GM12878 (cell line): ENCODE measurements around the gene ACYP2.

ENCODE experiments used
- CTCF ChIP-seq, 3 experiments: IDR thresholded peaks in 2 of 3; conservative IDR thresholded peaks in 1 of 3; 2 replicates each; pipeline ENCODE4 v1.5.1; 2011; ENCODE audit warnings: low read depth in 3 of 3, low read length in 3 of 3, mild to moderate bottlenecking in 3 of 3, control low read depth in 2 of 3, moderate library complexity in 2 of 3, inconsistent platforms in 1 of 3, mixed read lengths in 1 of 3; ENCODE audit not compliant: control insufficient read depth in 2 of 3, insufficient read depth in 1 of 3; ENCODE audit errors: extremely low read depth in 1 of 3
- RAD21 ChIP-seq: IDR thresholded peaks from 2 replicates; pipeline ENCODE4 v1.6.1; 2011; ENCODE audit warnings: mild to moderate bottlenecking, low read depth, low read length, moderate library complexity; ENCODE audit not compliant: insufficient read depth
- RFX5 ChIP-seq: IDR thresholded peaks from 2 replicates; pipeline ENCODE4 v1.6.1; 2011; ENCODE audit warnings: low read depth, low read length, improper control_type of control experiment
- TBL1XR1 ChIP-seq: IDR thresholded peaks from 2 replicates; pipeline ENCODE4 v1.6.1; 2012; ENCODE audit warnings: low read depth, low read length, improper control_type of control experiment
- ZNF24 ChIP-seq: fragments of 450-650 bp; IDR thresholded peaks from 2 replicates; pipeline ENCODE4 v1.6.1; 2017; ENCODE audit warnings: antibody characterized with exemption, mild to moderate bottlenecking
- TF ChIP-seq, protein P1 (sequence below): fragments of 450-650 bp; IDR thresholded peaks from 2 replicates; pipeline ENCODE4 v1.6.1; 2017; ENCODE audit warnings: antibody characterized with exemption, mild to moderate bottlenecking, moderate library complexity

DNA sequence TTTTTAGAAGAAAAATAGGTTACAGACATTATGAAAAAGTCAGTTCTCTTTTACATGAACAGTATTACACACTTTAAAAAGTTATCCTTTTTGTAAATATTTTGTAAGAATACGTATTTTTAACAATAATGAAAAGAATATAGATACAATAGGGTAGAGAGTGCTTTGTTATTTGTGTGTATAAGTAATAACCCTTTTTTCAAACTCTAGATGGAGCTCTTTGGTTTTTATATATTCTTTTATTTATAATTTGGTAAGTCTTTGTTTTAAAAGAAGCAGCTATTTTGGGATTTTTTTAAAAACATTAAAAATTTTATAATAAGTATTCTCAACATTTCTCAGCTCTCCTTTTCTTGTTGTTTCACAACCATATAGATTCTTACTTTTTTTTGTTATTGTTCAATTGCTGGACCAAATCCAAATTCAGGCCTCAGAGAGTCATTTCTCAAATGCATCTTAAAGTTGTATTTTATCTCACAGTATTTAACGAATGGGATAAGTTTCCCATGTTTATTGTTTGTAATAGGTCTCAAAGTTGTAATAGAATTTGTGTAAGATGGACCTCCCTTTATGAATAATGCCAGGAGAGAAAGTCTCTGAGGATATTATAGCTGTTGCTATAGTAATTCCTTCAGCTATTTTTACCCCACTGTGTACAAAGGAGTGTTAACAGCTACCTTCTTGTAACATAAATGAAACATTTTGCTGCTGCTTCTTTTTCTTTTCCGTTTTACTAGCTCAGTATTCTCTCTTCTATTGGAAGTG, 46.4 kb downstream of the ACYP2 start:
- TF ChIP-seq CTCF (IDR thresholded peaks at IDR 0.05 in 2 of 3, conservative IDR thresholded peaks at IDR 0.05 in 1 of 3; ENCODE audit: control insufficient read depth in 2 of 3, extremely low read depth in 1 of 3, insufficient read depth in 1 of 3, low read depth in 3 of 3, low read length in 3 of 3): no peak
- TF ChIP-seq, protein P1, sequence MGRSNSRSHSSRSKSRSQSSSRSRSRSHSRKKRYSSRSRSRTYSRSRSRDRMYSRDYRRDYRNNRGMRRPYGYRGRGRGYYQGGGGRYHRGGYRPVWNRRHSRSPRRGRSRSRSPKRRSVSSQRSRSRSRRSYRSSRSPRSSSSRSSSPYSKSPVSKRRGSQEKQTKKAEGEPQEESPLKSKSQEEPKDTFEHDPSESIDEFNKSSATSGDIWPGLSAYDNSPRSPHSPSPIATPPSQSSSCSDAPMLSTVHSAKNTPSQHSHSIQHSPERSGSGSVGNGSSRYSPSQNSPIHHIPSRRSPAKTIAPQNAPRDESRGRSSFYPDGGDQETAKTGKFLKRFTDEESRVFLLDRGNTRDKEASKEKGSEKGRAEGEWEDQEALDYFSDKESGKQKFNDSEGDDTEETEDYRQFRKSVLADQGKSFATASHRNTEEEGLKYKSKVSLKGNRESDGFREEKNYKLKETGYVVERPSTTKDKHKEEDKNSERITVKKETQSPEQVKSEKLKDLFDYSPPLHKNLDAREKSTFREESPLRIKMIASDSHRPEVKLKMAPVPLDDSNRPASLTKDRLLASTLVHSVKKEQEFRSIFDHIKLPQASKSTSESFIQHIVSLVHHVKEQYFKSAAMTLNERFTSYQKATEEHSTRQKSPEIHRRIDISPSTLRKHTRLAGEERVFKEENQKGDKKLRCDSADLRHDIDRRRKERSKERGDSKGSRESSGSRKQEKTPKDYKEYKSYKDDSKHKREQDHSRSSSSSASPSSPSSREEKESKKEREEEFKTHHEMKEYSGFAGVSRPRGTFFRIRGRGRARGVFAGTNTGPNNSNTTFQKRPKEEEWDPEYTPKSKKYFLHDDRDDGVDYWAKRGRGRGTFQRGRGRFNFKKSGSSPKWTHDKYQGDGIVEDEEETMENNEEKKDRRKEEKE: no peak
- TF ChIP-seq RAD21: no peak
- no peak for TF ChIP-seq RFX5
- TF ChIP-seq ZNF24: no peak
- TF ChIP-seq TBL1XR1: no peak
